Choroid plexus epithelial cell (primary cell): ENCODE measurements around the gene COL6A3.

Experiments used
- DNase-seq: peaks from one replicate; pipeline ENCODE4 v3.0.0-alpha.2; 2010; ENCODE audit warnings: low read depth
- H3K4me3 ChIP-seq: 2 replicates; pipeline ENCODE4 v1.5.1; 2011; ENCODE audit warnings: low read depth, mild to moderate bottlenecking, control low read depth, low read length, moderate library complexity
- CTCF ChIP-seq: conservative IDR thresholded peaks from 2 replicates; pipeline ENCODE4 v1.5.1; 2011; ENCODE audit warnings: low read depth, mild to moderate bottlenecking, control low read depth, inconsistent platforms, low read length, moderate library complexity

The COL6A3 gene

GRCh38 chr2:237344942-237345341 is 69.0 kb downstream of the COL6A3 start:
- no peak for TF ChIP-seq CTCF
- H3K4me3 ChIP-seq, result no peak overlapping the region

GRCh38 chr2:237343993-237344392 is 70.0 kb downstream of the COL6A3 start:
- DNase-seq, result no peak
- H3K4me3 ChIP-seq, result no peak overlapping the region
- no peak for TF ChIP-seq CTCF

More at GRCh38 chr2:237344942-237345341, 69.0 kb downstream of the COL6A3 start:
- DNase-seq, result peak; percentile 61

- peak; percentile 87 for DNase-seq
- H3K4me3 ChIP-seq, result no peak overlapping the region
- peak; percentile 34 for TF ChIP-seq CTCF
Measured at GRCh38 chr2:237341872-237342271, 72.1 kb downstream of the COL6A3 start.

GRCh38 chr2:237337586-237337985 is 76.4 kb downstream of the COL6A3 start:
- TF ChIP-seq CTCF, result no peak
- no peak for DNase-seq
- no peak overlapping the region for H3K4me3 ChIP-seq

- no peak for TF ChIP-seq CTCF
- no peak overlapping the region for H3K4me3 ChIP-seq
- DNase-seq, result no peak
Measured at GRCh38 chr2:237336131-237336530, 77.8 kb downstream of the COL6A3 start.

GRCh38 chr2:237333748-237334147 is 80.2 kb downstream of the COL6A3 start:
- no peak overlapping the region for H3K4me3 ChIP-seq
- TF ChIP-seq CTCF, result no peak
- no peak for DNase-seq

GRCh38 chr2:237330541-237330940 is 83.4 kb downstream of the COL6A3 start:
- DNase-seq, result no peak
- no peak for TF ChIP-seq CTCF
- H3K4me3 ChIP-seq, result no peak overlapping the region
